Peyer's patch (tissue), 4 donors: ENCODE results near the gene INHBB.

Experiments used
- CTCF ChIP-seq, 6 experiments: fragments of 450-650 bp in 4 of 6; fragments of 200-600 bp in 2 of 6; sonication (generic) in 1 of 6; IDR thresholded peaks; one replicate each; pipeline ENCODE4 v1.5.1; 2017 to 2019; ENCODE audit warnings: antibody characterized with exemption in 6 of 6, mild to moderate bottlenecking in 3 of 6, moderate library complexity in 1 of 6
- POLR2A ChIP-seq, 2 donors: fragments of 450-650 bp; IDR thresholded peaks; one replicate each; pipeline ENCODE4 v1.5.1; 2017; ENCODE audit warnings: antibody characterized with exemption in 2 of 2, mild to moderate bottlenecking in 2 of 2, moderate library complexity in 2 of 2

DNA sequence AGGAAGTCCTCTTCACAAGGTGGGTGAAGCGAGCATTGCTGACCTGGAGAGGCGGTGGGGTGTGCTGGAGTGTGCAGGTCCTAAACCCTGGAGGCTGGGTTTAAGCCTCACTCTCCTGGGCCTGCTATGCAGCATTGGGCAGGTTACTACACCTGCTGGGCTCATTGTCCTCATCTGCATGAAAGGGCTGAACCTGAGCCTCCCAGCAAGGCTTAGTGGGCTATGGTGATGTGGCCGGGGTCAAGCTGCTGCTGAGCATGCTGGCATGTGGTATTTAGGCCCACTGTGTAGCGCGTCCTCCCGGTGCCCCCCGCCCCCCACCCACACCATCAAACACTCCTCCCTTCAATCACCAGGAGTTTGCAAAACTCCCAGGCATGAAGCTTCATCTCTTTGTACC is 37.3 kb downstream of the INHBB start:
- TF ChIP-seq CTCF (IDR thresholded peaks at IDR 0.05) (no peak), POLR2A (IDR thresholded peaks at IDR 0.05) (no peak)
